Fibroblast of gingiva (primary cell): ENCODE measurements around the gene DGCR8.

Experiments
- DNase-seq: peaks from one replicate; pipeline ENCODE4 v3.0.0-alpha.2; 2011; ENCODE audit warnings: low read depth

Gene DGCR8

DNA sequence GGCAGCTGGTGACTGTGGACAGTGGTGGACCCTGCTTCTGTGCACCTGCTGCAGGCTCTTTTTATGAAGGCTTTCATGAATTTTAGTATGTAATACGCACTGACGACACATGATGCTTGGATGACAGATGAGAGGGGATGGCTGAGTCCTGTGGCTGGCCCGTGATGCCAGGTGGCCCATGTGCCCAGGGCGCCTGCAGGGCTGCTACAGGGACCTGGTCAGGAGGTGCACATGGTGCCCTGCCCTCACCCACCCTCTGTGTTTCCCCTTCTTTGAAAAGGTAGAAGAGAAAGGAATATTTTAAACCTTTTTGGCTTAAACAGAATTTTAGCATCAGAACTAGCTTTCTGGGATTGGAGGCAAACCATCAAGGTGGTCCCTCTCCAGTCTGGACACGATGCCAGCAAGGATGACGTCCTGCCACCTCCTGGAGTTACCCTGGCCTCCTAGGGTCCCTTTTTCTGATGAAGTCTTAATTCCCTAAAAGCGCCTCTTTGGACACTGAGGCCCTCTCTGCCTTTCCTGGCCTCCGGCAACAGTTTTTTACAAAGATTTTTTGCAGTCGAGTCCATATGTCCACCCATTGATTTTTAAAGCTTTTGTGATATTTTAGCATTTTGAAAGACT lies 30.4 kb downstream of the DGCR8 start:
- no peak for DNase-seq

DNA sequence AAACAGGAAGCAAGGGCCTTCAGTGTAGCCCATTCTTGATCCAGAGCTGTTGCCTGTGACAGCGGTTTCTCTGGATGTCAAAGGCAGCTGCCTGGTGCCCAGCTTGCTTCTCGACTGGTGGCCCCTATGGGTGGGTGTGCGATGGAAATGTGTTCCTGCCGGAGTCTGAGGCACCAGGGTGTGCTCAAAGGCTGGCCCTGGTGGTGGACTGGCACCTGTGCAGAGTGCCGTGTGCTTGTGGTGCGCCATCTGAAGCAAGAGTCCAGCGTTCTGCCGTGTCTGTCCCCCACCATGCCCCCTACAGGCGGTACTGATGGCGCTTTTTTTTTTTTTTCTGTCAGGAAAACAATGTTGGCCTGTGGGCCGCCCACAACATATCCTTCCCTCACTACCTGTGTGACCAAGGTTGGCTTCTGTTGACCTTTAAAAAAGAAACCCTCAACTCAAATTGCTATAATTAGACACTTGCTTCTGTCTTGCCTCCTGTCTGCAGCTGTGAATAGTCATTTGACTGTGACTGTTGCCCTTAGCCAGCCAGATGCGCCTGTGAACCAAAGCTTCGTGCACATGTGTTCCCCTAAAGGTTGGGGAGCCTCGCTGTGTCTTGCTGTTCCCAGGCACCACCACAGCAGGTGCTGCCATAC lies 31.1 kb downstream of the DGCR8 start:
- no peak for DNase-seq

DNA sequence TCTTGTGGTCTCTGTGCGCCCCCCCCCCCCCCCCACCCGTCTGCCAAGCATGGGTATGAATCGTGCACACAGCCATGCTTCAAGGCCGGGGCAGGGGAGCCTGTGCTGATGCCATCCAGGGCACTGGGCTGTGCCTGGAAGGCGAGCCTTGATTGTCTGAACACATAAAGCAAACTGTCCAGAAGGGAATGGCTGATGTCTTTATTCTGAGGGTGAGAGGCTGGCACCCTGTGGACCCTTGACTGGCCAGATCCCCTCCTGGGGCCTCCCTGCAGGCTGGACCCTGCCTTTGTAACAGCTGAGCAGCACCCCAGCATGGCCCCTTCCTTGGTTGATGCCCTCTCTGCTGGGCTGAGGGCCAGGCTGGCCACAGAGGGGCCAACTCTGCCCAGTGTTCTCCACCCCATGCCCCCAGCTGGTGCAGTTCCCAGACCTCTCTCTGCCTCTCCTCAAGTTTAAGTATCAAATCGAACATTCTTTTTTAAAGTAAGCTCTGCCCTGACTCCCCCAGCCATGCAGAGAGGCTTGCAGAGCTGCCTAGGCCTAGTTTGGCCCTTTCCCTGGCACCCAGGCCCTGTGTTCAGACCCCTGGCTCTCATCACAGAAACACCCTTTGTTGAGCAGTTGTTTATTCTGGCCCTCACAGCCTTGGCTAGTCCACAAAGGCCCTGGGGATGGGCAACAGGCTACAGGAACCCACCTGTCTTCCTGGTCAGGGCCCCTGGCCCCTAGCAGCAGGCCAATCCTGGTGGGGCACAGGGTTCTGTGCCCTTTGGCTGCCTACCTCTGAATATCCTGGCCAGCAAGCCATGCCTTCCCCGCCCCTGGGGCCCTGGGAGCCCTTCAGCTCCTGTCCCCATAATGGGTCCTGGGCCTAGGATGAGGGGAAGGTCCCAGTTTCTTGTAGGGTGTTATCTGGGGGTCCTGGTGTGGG lies 31.9 kb downstream of the DGCR8 start:
- DNase-seq: no peak

DNA sequence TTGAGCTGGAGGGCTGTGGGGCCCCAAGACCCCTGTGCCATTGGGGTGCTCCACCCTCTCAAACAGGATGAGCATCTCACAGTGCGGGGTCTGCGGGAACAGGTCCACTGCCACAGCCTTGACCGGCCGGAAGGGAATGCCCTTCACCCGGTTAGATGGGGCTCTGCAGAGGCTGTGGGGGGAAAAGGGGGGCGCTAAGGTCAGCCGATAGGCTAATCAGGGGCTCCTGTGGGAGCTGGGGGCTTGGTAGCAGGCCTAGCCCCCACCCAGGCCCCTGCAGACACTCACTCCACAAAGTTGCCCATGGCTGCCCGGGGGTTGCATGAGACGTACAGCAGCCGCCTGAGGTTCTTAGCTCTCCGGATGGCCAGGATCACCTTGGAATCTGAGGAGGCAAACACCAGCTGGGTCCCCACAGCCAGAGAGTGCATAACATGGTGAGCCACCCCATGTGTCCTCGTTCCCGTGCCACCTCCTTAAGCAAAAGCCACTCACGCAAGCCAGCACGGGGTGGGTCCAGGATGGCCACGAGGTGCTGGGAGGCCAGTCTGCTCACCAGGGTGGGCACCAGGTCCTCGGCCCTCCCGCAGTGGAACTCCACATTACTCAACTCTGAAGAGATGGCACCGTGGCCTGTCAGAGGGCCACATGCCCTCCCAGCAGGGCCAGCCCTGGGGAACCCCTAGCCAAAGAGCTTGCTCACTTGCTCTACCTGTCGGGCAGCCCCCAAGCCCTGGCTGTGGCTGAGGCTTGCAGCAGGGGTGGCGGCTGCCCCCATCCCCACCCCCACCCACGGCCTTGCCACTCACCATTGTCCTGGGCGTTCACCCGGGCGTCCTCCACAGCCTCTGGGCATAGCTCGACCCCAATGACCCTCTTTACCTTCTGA lies 32.8 kb downstream of the DGCR8 start:
- no peak for DNase-seq

DNA sequence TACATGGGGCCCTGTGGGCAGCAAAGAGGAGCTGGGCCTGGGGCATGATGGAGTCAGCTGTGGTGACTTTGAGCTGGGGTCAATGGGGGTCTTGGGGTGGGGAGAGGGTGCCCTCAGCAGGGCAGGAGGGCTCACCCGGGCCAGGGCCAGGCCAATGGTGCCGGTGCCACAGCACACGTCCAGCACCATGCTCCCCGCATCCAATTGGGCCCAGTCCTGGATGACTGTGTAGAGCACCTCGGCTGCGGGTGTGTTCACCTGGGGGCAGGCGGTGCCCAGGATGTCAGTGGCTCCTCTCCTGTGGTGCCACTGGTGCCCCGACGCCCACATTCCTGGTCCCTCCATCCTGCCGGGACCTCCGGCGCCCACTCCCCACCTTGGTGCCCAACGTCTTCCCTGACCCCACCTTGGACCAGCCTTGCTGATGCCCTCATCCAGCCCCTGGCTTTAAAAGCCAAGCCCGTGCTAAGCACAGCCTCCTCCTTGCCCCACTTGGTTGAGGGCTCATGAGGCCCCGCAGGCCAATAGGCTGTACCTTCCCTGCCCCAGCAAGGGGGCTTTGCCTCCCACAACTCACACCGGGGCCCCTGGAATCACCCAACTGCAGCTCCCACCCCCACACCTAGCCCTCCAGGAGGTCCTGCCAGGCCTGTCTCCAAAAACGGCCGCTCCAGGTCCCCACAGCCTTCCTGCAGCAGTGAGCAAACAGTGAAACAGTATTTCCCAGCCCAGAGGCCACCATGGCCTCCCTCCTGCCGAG lies 33.7 kb downstream of the DGCR8 start:
- no peak for DNase-seq

DNA sequence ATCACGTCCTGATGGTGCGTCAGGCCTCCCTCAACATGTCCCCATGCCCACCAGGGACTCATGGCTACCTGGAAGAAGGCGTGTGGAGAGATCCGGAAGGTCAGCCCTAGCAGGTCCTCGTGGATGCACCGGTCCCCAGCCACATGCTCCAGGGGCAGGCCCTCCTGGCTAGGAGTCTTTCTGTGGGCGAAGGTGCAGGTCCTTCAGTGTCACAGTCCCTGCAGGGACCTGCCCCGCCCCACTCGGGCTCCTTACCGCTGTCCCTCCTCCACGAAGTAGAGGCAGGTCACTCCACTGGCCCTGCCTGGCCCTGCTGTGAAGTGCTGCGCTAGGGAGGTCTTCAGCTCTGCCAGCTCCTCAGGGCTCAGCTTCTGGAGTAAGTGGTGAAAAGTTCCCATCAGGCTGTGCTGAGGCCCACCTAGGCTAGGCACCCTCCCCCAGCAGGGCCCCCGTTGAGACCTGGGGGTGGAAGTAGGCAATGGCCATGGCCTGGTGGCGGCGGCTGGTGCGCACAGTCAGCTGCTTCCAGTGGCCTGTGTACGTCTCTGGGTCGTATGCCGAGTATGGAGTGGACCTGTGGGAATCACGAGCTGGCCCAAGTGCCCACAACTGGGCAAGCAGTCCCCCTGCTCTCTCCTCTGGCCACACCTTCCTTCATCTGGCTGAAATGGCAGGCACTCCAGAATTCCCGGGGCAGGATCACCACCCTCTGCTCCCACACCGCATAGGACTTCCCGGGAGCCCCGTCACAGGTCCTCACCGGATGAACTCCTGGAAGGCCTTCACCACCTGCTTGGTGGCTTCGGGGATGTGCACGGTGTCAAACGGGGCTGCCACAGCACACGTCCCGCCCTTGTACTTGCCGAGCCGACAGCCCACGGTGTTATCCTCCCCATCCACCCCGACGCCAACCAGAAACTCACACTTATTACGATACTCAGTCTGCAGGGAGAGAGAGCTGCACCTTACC lies 34.8 kb downstream of the DGCR8 start:
- no peak for DNase-seq

DNA sequence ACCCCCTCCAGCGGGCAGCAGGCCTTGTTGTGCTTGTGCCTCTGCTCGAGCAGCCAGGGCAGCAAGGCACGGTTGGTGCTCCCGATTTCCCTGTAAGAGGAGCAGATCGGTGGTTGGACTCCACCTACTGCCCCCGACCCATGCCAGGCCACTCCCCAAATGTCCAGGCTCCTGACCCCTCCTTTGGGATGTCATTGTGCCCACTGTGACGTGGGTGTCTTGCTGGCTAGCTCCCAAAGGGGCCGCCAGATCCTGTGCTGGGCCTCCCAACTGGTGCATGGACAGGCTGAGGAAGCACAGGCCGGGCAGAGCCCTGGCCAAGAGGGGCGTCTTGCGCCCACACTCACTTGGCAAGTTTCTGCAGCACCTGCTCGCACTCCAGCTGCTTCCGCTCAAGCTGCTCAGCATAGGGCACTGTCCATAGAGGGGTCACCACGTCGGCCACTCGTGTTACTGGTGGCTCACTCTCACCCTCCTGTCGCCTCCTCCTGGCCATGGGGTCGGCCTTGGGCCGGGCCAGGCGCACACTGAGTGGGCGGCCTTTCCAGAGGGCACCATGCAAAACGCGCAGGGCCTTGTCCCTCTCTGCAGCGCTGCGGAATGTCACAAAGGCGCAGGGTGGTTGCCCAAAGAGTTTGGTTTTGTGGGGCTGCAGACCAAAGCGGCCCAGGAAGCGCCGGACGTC lies 35.8 kb downstream of the DGCR8 start, which contains the start of gene RANBP1:
TSS of gene RANBP1 (plus strand) at position 414 of the 685 bp plus-strand sequence. CDS start at position 495, 81 bp downstream.
- no peak for DNase-seq

DNA sequence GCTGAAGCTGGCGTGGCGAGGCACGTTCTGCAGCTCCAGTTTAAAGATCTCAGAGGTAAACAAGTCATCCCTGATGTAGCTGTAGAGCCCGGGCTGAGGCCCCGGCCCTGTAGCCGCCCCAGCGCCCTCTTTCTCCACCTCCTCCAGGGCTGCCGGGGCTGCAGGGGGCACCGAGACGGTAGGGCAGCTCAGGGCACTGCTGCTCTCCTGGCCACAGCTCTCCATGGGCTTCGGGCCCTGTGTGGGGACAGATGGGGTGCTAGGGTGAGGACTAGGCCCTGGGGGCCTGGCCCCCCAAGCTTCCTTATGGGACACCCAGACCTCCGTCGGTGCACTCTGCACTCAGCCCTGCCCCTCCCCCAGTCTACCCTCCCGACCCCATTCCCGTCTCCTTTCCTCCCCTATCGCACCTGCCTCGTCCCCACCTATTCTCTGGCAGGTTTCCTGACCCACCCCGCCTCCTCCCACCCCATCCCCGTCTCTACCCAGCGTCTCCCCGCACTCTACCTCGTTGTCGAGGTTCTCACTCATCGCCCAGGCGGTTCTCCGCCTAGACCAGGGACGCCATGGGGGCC lies 36.4 kb downstream of the DGCR8 start:
- no peak for DNase-seq

DNA sequence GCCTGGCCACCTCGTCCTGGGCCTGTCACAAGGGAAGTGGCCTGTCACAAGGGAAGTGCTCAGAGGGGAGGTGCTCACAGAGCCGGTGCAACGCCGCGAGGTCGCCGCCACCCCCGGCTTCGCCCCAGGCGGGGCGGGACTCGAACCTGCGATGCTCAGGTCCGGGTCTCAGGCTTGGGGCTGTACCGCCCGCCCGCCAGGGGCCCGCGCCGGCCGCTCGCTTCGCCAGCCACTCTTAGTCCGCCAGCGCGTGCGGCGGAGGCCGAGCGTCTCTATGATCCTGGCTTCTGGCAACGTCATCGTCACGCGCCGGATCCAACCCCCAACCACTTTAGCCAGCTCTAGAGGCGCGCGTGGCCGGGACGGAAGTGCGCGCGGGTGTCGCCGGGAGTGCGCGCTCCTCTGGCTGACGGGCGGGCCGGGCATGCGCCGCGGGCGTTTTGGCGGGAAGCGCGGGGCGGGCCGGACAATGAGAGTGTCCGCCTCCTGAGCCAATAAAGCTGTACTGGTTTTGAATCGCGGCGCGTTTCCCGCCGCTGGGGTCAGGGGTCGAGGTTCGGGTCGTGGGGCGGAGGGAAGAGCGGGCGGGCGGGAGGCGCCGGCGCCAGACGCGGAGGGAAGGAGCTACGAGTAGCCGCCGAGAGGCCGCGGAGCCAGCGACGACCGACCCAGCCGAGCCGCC lies 37.1 kb downstream of the DGCR8 start, which contains the start of gene TRMT2A:
TSS of gene TRMT2A (minus strand) at position 276 of the 682 bp plus-strand sequence. CDS start 320 bp downstream, outside the sequence.
- peak; percentile 99 for DNase-seq

DNA sequence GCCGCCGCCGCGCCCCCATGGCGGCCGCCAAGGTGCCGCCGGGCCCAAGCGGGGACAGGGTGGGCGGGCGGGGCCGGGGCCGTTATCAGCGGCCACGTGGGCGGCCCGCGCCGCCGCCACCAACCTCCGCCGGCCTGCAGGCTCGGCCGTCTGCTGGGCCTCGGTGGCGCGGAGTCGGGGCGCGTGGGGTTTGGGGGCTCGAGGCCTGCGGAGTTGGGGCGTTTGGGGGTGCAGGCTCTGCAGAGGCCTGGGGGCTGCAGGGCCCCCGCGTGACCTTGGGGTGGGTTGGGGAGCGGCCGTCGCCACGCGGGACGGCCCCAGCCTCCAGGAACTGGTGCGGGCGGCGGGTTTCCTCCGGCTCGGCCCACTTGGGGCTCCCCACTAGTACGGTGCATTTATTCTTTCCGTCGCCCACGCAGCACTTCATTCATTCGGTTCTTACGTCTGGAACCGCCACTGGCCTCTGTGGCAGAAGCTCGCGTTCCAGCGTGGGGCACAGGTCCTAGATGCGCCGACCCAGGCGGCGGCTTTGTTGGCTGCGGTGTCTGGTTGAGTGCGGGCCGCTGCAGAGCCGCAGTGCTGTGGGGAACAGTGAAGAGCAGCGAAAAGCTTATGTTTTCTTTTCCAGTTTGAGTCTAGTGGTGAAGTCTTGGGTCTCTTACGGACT lies 37.7 kb downstream of the DGCR8 start:
- DNase-seq: no peak

DNA sequence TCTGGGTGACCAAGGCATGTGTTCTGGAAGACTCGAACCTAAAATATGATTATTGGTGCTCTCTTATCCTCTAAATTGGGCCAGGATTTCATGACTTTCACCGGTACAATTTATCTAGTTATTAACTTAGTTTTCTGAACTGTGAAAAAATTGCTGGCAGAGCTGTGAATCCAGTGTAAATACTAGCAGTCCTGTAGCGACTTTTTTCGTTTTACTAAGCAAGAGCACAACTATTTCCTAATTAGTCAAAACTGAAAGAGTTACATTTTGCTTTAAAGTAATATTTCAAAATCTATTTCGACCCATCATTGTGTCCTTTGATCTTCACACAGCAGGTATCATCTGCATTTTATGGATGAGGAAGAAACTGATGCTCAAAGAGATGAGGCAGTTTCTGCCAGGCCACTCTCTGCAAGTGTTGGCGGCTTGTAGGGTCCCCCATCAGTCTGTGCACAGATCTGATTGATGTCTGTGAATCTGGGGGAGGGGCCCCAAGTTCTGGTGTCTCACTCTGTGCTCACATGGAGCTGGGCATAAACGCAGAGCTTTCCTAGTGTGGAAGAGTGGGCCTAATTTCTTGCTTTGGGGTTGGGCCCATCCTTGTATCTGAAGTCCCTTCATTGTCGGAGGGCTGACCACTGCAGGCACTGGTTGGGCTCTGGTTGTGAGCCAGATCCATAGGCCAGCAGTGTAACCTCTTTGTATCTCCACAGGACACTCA lies 38.4 kb downstream of the DGCR8 start:
- DNase-seq: no peak

DNA sequence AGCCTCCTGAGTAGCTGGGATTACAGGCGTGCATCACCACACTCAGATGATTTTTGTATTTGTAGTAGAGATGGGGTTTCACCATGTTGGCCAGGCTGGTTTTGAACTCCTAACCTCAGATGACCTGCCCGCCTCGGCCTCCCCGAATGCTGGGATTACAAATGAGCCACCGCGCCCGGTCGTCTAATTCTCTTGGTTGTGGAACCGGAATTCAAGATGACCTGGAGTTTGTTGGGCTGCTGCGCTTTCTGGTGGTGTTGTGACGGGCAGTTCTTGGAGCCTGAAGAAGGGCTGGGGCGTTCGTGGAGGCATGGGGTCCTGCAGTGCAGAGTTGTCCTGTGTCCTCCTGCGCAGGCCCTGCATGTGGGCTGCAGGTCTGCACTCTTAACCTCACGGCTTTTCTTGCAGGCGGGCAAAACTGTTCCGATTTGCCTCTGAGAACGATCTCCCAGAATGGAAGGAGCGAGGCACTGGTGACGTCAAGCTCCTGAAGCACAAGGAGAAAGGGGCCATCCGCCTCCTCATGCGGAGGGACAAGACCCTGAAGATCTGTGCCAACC lies 41.9 kb downstream of the DGCR8 start:
- DNase-seq: no peak

DNA sequence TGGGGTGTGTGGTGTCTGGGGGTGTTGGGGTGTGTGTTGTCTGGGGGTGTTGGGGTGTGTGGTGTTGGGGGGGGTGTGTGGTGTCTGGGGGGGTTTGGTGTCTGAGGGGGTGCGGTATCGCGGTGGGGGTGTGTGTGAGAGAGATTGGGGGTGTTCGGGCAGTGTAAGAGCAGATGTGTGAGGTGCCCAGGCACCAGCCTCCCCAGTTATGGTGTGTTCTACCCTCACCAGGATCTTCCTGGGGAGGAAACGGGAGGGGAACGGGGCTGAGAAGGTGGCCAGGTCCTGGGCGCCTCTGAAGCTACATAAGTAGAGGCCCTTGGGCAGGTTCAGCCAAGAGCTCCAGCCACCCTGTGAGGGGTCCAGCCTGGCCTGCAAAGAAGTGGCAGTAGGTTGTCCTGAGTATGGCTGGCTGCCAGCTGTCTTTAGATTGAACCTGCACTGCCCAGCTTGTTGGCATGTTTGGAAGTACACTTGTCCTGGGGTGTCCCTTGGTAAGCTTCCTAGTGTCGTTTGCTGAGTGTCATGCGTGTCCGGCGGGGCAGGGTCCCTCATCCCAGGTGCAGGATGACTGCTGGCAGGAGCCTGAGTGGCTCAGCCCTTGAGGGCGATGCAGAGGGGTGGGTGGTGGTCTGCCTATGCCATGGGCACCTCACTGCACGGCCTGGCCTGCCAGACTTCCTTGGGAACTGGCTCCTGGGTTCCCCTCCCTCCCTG lies 43.5 kb downstream of the DGCR8 start:
- no peak for DNase-seq

DNA sequence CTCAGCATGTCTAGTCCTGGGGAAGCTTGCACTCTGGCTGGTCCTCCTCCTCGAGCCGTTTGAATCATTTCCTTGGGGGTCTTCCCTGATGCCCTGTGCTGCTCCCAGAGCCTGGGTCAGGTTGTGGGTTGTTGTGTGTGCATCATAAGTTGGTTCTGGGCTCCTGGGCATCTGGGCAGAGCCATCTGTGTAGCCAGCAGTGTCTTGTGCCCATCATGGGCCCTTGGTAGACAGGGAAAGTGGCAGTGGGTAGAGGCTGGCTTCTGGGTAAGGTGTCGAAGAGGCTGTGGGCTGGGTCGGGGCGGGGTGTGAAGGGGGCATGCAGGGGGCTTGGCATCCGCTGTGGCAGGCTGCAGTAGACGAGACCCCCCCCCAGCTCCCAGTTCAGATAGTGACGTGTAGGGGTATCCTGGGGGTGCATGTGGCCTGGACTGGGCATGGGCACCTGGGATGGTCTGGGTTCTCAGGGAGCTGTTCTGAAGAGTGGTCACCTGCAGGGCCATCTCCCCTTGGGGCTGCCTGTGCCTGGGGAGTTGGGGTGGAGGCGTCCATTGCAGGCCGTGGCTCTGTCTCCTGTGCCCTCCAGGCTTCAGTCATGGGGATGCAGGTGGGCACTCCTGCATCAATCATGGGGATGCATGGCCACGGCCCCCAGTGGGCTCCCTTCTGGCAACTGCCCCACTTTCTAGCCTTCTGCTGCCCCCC lies 44.2 kb downstream of the DGCR8 start:
- no peak for DNase-seq
